ENCODE measurements around the gene TP53I11.
A peak's percentile ranks its signal among the peaks of the same experiment; 100 is the strongest.

Gene TP53I11

DNA sequence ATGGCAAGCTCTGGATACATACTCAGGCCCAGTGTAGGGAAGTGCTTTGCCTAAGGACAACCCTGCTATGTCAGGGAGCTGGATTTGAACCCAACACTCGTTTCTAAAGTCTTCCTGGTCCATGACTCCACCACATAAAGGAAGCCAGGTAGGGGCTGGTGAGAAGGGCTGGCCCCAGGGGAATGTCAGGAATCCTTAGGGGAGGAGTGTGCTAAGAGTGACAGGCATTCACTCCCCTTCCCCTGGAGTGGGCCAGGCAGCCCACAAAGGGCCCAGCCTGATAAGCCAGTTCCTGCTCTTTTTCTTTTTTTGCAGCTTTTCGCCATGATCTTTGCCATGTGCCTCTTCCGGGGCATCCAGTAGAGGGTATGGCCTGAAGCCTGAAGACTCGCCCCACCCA is 21.9 kb downstream of the TP53I11 start:
- H3K4me3 ChIP-seq (replicated peaks; ENCODE audit: low read depth, low read length), result no peak overlapping the region
- TF ChIP-seq, protein P1, sequence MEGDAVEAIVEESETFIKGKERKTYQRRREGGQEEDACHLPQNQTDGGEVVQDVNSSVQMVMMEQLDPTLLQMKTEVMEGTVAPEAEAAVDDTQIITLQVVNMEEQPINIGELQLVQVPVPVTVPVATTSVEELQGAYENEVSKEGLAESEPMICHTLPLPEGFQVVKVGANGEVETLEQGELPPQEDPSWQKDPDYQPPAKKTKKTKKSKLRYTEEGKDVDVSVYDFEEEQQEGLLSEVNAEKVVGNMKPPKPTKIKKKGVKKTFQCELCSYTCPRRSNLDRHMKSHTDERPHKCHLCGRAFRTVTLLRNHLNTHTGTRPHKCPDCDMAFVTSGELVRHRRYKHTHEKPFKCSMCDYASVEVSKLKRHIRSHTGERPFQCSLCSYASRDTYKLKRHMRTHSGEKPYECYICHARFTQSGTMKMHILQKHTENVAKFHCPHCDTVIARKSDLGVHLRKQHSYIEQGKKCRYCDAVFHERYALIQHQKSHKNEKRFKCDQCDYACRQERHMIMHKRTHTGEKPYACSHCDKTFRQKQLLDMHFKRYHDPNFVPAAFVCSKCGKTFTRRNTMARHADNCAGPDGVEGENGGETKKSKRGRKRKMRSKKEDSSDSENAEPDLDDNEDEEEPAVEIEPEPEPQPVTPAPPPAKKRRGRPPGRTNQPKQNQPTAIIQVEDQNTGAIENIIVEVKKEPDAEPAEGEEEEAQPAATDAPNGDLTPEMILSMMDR (IDR thresholded peaks at IDR 0.05; ENCODE audit: low read length, missing control alignments), result no peak
- no peak for DNase-seq (ENCODE audit: low read depth)

DNA sequence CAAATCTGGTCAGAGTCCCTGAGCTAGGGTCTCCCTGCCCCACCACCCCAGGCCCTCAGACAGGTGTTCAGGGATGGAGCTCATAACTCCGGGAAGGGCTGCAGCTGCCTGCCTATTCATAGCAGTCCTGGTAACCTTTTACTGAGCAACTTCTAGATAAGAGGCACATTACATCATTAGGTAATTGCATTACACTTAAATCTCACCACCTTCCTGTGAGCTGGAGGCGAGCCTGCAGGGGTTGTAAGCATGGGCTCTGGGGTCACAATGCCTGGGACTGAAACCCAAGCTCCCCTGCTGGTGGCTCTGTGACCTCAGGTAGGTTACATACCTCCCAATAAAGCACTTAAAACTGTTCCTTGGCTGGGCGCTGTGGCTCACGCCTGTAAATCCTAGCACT is 22.5 kb downstream of the TP53I11 start:
- no peak overlapping the region for H3K4me3 ChIP-seq (replicated peaks; ENCODE audit: low read depth, low read length)
- TF ChIP-seq, protein P1 (IDR thresholded peaks at IDR 0.05; ENCODE audit: low read length, missing control alignments), result no peak
- no peak for DNase-seq (ENCODE audit: low read depth)

DNA sequence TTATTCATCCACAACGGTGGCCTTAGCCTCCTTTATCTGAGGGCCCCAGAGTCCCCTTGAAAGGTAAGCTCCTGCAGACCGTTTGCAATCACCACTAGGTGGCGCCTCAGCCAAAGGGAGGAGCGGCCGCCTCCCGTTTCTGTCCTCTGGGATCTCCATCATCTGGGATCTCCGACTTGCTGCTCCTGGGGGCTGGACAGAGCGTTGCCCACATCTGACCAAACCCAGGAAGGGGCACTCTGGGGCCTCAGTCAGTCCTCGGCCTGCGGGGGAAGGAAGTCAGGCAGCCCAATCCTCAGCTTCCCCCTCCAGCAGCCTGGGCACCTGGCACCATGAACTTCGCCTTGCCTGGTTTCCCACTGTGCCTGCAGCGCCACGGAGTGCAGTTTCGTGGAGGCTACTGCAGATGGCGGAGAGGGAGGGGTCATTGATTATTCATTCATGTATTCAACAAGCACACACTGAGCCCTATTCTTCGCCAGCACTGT is 23.5 kb downstream of the TP53I11 start:
- peak; percentile 74 for DNase-seq (ENCODE audit: low read depth)
- no peak overlapping the region for H3K4me3 ChIP-seq (replicated peaks; ENCODE audit: low read depth, low read length)
- TF ChIP-seq, protein P1 (IDR thresholded peaks at IDR 0.05; ENCODE audit: low read length, missing control alignments), result peak; percentile 83

DNA sequence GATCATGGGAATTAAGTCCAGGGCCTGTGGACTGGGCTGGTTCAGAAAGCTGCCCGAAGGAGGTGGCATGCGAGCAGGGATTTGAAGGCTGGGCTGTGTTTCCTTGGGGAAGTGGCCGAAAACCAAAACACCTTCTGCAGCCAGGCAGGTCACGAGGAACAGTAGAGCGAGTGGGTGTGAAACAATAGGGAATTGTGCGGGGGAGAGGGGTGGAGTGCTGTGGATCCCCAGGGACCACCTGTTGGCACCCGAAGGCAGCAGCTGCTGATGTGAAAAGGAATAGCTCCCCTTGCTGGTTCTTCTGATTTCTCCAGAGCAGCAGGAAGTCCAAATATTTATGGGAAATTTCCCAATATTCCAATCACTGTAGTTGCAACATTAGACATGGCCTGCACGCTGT is 24.6 kb downstream of the TP53I11 start:
- no peak overlapping the region for H3K4me3 ChIP-seq (replicated peaks; ENCODE audit: low read depth, low read length)
- no peak for DNase-seq (ENCODE audit: low read depth)
- TF ChIP-seq, protein P1 (IDR thresholded peaks at IDR 0.05; ENCODE audit: low read length, missing control alignments), result peak; percentile 3

DNA sequence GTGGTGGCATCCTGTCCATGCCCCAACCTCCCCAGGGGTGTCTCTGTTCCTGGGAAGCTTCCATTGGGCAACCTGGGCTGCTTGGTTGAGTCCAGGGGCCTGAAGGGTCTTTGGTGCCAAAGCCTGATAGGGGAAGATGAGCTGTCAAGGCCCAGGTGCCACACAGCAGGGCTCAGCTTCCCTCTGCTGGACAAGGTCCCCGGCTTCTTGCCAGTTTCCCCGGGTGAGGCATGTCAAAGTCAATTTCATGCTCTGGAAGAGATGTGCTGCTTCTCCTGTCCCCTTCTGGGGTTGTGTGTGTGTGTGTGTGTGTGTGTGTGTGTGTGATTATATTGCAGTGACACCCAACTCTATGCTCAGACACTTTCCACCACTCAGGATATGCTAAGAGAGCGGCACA is 26.9 kb downstream of the TP53I11 start:
- no peak for DNase-seq (ENCODE audit: low read depth)
- TF ChIP-seq, protein P1 (IDR thresholded peaks at IDR 0.05; ENCODE audit: low read length, missing control alignments), result no peak
- H3K4me3 ChIP-seq (replicated peaks; ENCODE audit: low read depth, low read length), result no peak overlapping the region

DNA sequence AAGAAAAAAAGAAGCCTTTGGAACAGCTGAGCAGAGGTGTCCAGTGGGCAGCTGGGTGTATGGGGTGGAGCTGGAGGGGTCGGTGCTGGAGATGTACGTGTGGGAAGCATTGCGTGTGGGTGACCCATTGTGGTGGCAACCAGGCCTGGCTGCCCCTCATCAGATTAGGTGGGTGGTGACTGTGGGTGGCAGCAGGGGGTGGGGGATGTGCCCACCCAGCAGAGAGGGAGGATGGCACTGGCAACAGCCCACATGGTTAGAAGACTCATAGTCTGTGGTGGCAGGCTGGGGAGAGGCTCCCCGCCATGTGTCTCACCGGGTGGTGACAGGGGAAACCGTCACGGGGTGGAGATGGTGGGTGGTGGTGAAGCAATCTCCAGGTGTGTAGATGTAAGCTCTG is 27.6 kb downstream of the TP53I11 start:
- DNase-seq (ENCODE audit: low read depth), result no peak
- no peak overlapping the region for H3K4me3 ChIP-seq (replicated peaks; ENCODE audit: low read depth, low read length)
- TF ChIP-seq, protein P1 (IDR thresholded peaks at IDR 0.05; ENCODE audit: low read length, missing control alignments), result no peak

DNA sequence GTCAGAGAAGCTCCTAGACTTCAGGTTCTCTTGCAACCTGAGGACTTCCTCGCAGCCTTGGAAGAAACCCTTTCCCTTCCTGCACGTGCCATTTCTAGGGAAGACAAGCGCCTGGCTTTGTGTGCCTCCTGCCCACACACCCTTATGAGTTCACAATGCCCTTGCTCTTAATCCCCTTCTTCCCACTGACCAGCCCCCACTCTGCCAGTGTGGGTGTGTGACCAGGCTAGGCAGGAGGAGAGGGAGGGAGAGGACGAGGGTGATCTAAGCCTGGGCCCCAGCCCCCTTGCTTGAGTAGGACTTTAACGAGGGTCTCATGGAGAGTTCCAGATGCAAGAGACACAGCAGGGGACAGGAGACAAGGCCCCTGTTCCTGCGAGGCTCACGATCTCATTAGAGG is 30.2 kb downstream of the TP53I11 start:
- DNase-seq (ENCODE audit: low read depth), result no peak
- TF ChIP-seq, protein P1 (IDR thresholded peaks at IDR 0.05; ENCODE audit: low read length, missing control alignments), result no peak

More for the DNA sequence above, 30.2 kb downstream of the TP53I11 start:
- no peak overlapping the region for H3K4me3 ChIP-seq (replicated peaks; ENCODE audit: low read depth, low read length)
